NT2/D1 (cell line): Measurements from ENCODE around the gene CCDC40.

Source experiments
- DNase-seq: peaks from one replicate; pipeline ENCODE4 v3.0.0-alpha.2; 2011; ENCODE audit warnings: low read depth, low spot score
- H3K27me3 ChIP-seq: 2 replicates; pipeline ENCODE4 v1.6.0; 2011; ENCODE audit warnings: mild to moderate bottlenecking; ENCODE audit not compliant: insufficient read length, insufficient read depth
- H3K36me3 ChIP-seq: 2 replicates; pipeline ENCODE4 v1.6.1; 2011; ENCODE audit warnings: mild to moderate bottlenecking, low read length, mixed read lengths; ENCODE audit not compliant: insufficient read depth, insufficient read length
- H3K4me1 ChIP-seq: 2 replicates; pipeline ENCODE4 v1.5.1; 2011; ENCODE audit not compliant: insufficient read depth, insufficient read length
- H3K4me3 ChIP-seq: 2 replicates; pipeline ENCODE4 v1.5.1; 2011; ENCODE audit warnings: low read depth; ENCODE audit not compliant: insufficient read length
- H3K9ac ChIP-seq: 2 replicates; pipeline ENCODE4 v1.6.0; 2011; ENCODE audit warnings: low read depth; ENCODE audit not compliant: insufficient read length
- H3K9me3 ChIP-seq: 2 replicates; pipeline ENCODE4 v1.5.1; 2011; ENCODE audit warnings: mild to moderate bottlenecking, low read length; ENCODE audit not compliant: insufficient read depth
- SUZ12 ChIP-seq: IDR thresholded peaks from 2 replicates; pipeline ENCODE4 v1.6.1; 2011; ENCODE audit not compliant: insufficient read length, insufficient read depth; ENCODE audit errors: extremely low read depth
- YY1 ChIP-seq: IDR thresholded peaks from 2 replicates; pipeline ENCODE4 v1.6.1; 2011; ENCODE audit not compliant: insufficient read length, insufficient read depth
- ZNF274 ChIP-seq: IDR thresholded peaks from 2 replicates; pipeline ENCODE4 v1.6.1; 2011; ENCODE audit warnings: mild to moderate bottlenecking, low read depth, low read length

Gene CCDC40

GRCh38 chr17:80058311-80058955 lies 22.0 kb downstream of the CCDC40 start:
- peaks cover 5% of the 10 kb centered on the region for H3K36me3 ChIP-seq
- no peak for TF ChIP-seq ZNF274
- no peak for TF ChIP-seq SUZ12
- no peak for TF ChIP-seq YY1
- H3K4me1 ChIP-seq: no peaks in the 10 kb centered on the region
- DNase-seq: no peak
- H3K9ac ChIP-seq: no peak overlapping the region
- no peaks in the 10 kb centered on the region for H3K27me3 ChIP-seq
- no peak overlapping the region for H3K4me3 ChIP-seq
- no peaks in the 10 kb centered on the region for H3K9me3 ChIP-seq

- Histone ChIP-seq H3K9ac (no peak overlapping the region), H3K4me1 (peaks cover 10% of the 10 kb centered on the region), H3K9me3 (no peaks in the 10 kb centered on the region), H3K36me3 (peaks cover 5% of the 10 kb centered on the region), H3K4me3 (no peak overlapping the region), H3K27me3 (no peaks in the 10 kb centered on the region)
- TF ChIP-seq ZNF274 (no peak), YY1 (no peak), SUZ12 (no peak)
- no peak for DNase-seq
Measured at GRCh38 chr17:80060644-80061043, 24.2 kb downstream of the CCDC40 start.

- H3K27me3 ChIP-seq: no peaks in the 10 kb centered on the region
- TF ChIP-seq YY1 (no peak), SUZ12 (no peak), ZNF274 (no peak)
- H3K4me3 ChIP-seq: no peak overlapping the region
- H3K36me3 ChIP-seq: peaks cover 5% of the 10 kb centered on the region
- H3K9me3 ChIP-seq: no peaks in the 10 kb centered on the region
- peaks cover 15% of the 10 kb centered on the region for H3K4me1 ChIP-seq
- no peak for DNase-seq
- H3K9ac ChIP-seq: no peak overlapping the region
Measured at GRCh38 chr17:80061421-80061820, 25.0 kb downstream of the CCDC40 start.

- DNase-seq: no peak
- no peaks in the 10 kb centered on the region for H3K27me3 ChIP-seq
Measured at GRCh38 chr17:80063830-80064585, 27.6 kb downstream of the CCDC40 start.

GRCh38 chr17:80064696-80065095 lies 28.3 kb downstream of the CCDC40 start:
- H3K27me3 ChIP-seq: no peaks in the 10 kb centered on the region
- H3K9ac ChIP-seq: no peak overlapping the region
- H3K4me1 ChIP-seq: peaks cover 20% of the 10 kb centered on the region
- no peaks in the 10 kb centered on the region for H3K9me3 ChIP-seq
- no peak for DNase-seq
- no peaks in the 10 kb centered on the region for H3K36me3 ChIP-seq
- H3K4me3 ChIP-seq: no peak overlapping the region
- TF ChIP-seq SUZ12: no peak
- TF ChIP-seq YY1: no peak
- no peak for TF ChIP-seq ZNF274

More at GRCh38 chr17:80063830-80064585, 27.6 kb downstream of the CCDC40 start:
- Histone ChIP-seq H3K36me3 (peaks cover 2% of the 10 kb centered on the region), H3K4me1 (peaks cover 20% of the 10 kb centered on the region), H3K4me3 (no peak overlapping the region), H3K9me3 (no peaks in the 10 kb centered on the region), H3K9ac (no peak overlapping the region)
- TF ChIP-seq YY1 (no peak), SUZ12 (no peak), ZNF274 (no peak)

- no peak for TF ChIP-seq YY1
Measured at GRCh38 chr17:80065478-80066170, 29.2 kb downstream of the CCDC40 start.

GRCh38 chr17:80067393-80067986 lies 31.0 kb downstream of the CCDC40 start:
- Histone ChIP-seq H3K9me3 (no peaks in the 10 kb centered on the region), H3K4me3 (no peak overlapping the region), H3K9ac (no peak overlapping the region), H3K4me1 (peaks cover 20% of the 10 kb centered on the region), H3K36me3 (no peaks in the 10 kb centered on the region), H3K27me3 (no peaks in the 10 kb centered on the region)
- DNase-seq: no peak
- no peak for TF ChIP-seq YY1
- no peak for TF ChIP-seq ZNF274
- TF ChIP-seq SUZ12: no peak

More at GRCh38 chr17:80065478-80066170, 29.2 kb downstream of the CCDC40 start:
- no peaks in the 10 kb centered on the region for H3K27me3 ChIP-seq
- H3K9me3 ChIP-seq: no peaks in the 10 kb centered on the region
- DNase-seq: peak; percentile 18
- H3K4me3 ChIP-seq: no peak overlapping the region
- peak overlapping the region; percentile 6 for H3K9ac ChIP-seq
- no peaks in the 10 kb centered on the region for H3K36me3 ChIP-seq
- peaks cover 20% of the 10 kb centered on the region for H3K4me1 ChIP-seq
